ACC112 (cell line): ENCODE data around the gene TSHR.
"Not testable (repeated sequence)": the region's sequence is repeated elsewhere in the genome, so short reads cannot be mapped to it uniquely, and the experiment has no call there.

Experiments used
- H2AFZ ChIP-seq: fragments of 200-600 bp; sonication (generic); one replicate; pipeline ENCODE4 v1.6.0; 2017; ENCODE audit warnings: antibody characterized with exemption, low read length; ENCODE audit not compliant: unreplicated experiment
- H3K27ac ChIP-seq: fragments of 200-600 bp; sonication (generic); 2 replicates; pipeline ENCODE4 v1.5.1; 2014; ENCODE audit warnings: low read depth, mild to moderate bottlenecking, antibody characterized with exemption, low read length, moderate library complexity
- H3K27me3 ChIP-seq: fragments of 200-600 bp; sonication (generic); 2 replicates; pipeline ENCODE4 v1.6.1; 2014; ENCODE audit warnings: mild to moderate bottlenecking, antibody characterized with exemption, low read length, moderate library complexity, mixed read lengths; ENCODE audit not compliant: insufficient read depth
- H3K36me3 ChIP-seq: fragments of 200-600 bp; sonication (generic); 2 replicates; pipeline ENCODE4 v1.6.1; 2016; ENCODE audit warnings: mild to moderate bottlenecking, antibody characterized with exemption, low read length, moderate library complexity, mixed read lengths; ENCODE audit not compliant: insufficient read depth
- H3K4me1 ChIP-seq: fragments of 200-600 bp; sonication (generic); one replicate; pipeline ENCODE4 v1.6.1; 2016; ENCODE audit warnings: low read length, mixed read lengths; ENCODE audit not compliant: insufficient read depth, unreplicated experiment, control insufficient read depth
- H3K4me3 ChIP-seq: fragments of 200-600 bp; sonication (generic); 2 replicates; pipeline ENCODE4 v1.5.1; 2014; ENCODE audit warnings: mild to moderate bottlenecking, low read depth, low read length
- H3K79me2 ChIP-seq: fragments of 200-600 bp; sonication (generic); one replicate; pipeline ENCODE4 v1.6.0; 2016; ENCODE audit warnings: low read length; ENCODE audit not compliant: control insufficient read depth, unreplicated experiment, insufficient read depth

TSHR gene

DNA sequence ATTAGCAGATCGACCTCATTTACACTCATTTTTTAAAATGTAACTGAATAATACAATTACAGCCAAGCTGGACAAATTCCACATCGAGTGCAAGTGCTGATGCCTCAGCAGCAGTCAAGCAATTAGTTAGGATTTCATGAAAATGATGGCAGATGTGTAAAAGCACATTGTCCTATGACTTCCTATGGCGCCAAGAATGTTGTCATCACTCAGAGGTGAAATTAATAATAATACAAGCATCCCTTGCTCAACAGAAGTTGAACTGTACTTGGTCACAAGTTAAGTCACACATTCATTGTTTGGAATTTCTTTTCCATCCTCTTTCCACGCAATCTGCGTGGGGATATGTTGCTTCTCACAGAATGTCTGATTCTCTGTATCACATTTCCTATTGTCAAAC is 148.0 kb downstream of the TSHR start:
- no peak overlapping the region for H2AFZ ChIP-seq
- no peaks in the 10 kb centered on the region for H3K79me2 ChIP-seq
- H3K4me1 ChIP-seq, result no peaks in the 10 kb centered on the region
- no peak overlapping the region for H3K27ac ChIP-seq
- no peak overlapping the region for H3K4me3 ChIP-seq
- no peaks in the 10 kb centered on the region for H3K36me3 ChIP-seq
- H3K27me3 ChIP-seq, result peaks cover 9% of the 10 kb centered on the region; the same call in 1 of the 2 replicates

DNA sequence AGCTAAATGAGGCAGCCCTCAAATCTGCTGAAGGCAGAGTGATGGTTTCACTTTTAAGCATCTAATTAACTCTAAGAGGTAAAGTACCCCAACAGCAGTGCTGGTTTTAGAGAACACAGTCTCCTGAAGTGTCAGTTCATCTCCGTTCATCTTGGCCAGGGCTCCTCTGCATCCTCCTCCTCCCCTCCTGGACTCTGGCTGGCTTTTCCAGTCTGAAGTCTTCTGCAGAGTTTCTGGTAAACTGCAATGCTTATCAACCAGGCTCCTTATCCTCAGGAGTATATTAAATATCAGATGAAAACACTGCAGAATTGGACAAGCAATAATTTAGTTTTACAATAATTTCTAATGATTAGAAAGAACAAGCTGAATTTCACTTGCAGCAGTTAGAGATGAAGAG is 150.0 kb downstream of the TSHR start:
- H3K79me2 ChIP-seq, result no peaks in the 10 kb centered on the region
- H3K36me3 ChIP-seq, result no peaks in the 10 kb centered on the region
- no peaks in the 10 kb centered on the region for H3K4me1 ChIP-seq
- no peak overlapping the region for H2AFZ ChIP-seq
- no peak overlapping the region for H3K27ac ChIP-seq
- no peak overlapping the region for H3K4me3 ChIP-seq
- peaks cover 3% of the 10 kb centered on the region; the same call in 1 of the 2 replicates for H3K27me3 ChIP-seq

DNA sequence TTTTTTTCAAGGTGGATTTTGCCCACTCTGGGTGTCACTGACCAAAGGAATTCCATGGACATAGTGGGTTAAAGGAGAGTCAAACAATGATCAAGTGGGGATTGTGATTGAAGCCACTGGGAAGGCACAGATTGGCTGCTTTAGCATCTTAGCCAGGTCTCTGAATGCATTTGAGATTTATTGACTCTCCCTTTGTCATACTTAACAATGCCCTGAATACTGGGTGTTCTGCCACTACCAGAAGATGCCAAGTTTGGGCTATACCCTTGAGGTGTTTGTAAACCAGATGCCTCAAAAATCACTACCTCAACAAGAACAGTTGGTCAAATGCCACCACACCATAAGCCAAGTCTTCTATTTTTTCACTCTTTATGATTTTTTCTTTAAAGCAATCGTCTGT is 150.5 kb downstream of the TSHR start:
- Histone ChIP-seq H3K4me3 (no peak overlapping the region), H3K79me2 (no peaks in the 10 kb centered on the region), H3K27ac (no peak overlapping the region), H3K4me1 (no peaks in the 10 kb centered on the region), H3K27me3 (peaks cover 3% of the 10 kb centered on the region; the same call in 1 of the 2 replicates), H2AFZ (no peak overlapping the region), H3K36me3 (no peaks in the 10 kb centered on the region)

DNA sequence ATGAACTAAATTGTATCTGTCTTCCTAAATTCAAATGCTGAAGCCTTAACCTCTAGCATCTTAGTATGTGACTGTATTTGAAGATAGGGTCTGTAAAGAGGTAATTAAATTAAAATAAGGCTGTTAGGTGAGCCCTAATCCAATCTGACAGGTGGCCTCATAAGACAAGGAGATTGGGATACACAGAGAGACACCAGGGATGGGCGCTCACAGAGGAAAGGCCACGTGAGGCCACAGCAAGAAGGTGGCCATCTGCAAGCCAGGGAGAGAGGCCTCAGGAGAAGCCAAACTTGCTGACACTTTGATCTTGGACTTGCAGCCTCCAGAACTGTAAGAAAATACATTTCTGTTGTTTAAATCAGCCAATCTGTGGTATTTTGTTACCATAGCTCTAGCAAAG is 154.8 kb downstream of the TSHR start:
- Histone ChIP-seq H3K79me2 (no peaks in the 10 kb centered on the region), H3K4me1 (no peaks in the 10 kb centered on the region), H3K36me3 (no peaks in the 10 kb centered on the region), H3K27ac (no peak overlapping the region), H3K27me3 (no peaks in the 10 kb centered on the region), H2AFZ (no peak overlapping the region), H3K4me3 (no peak overlapping the region)

DNA sequence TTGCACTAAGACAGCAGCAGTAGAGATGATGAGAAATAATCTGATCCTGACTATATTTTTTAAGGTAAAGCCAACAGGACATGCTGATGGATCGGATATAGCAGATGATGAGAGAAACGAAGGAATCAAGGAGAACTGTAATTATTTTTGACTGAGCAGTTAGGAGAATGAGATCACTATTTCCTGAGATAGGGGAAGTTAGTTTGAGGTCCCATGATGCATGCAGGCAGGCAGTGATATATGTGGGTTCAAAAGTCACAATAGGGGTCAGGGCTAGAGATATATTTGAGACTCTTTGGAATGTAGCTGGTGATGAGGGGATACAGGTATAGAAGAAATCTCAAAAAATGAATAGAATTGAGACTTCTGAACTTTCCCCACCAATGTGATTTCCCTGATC is 157.8 kb downstream of the TSHR start:
- H3K79me2 ChIP-seq, result no peaks in the 10 kb centered on the region

DNA sequence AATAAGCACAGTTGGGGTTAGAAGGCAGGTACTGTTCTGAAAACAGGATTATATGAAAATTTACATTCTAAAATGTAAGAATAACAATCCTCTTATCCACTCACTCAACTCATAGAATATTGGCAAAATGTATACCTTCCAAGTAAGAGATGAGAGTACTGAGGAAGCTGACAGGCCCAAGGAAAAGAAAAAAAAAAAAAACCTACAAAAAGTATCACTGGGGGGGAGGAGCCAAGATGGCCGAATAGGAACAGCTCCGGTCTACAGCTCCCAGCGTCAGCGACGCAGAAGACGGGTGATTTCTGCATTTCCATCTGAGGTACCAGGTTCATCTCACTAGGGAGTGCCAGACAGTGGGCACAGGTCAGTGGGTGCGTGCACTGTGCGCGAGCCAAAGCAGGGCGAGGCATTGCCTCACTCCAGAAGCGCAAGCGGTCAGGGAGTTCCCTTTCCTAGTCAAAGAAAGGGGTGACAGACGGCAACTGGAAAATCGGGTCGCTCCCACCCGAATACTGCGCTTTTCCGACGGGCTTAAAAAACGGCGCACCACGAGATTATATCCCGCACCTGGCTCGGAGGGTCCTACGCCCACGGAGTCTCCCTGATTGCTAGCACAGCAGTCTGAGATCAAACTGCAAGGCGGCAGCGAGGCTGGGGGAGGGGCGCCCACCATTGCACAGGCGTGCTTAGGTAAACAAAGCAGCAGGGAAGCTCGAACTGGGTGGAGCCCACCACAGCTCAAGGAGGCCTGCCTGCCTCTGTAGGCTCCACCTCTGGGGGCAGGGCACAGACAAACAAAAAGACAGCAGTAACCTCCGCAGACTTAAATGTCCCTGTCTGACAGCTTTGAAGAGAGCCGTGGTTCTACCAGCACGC is 158.8 kb downstream of the TSHR start:
- not testable (repeated sequence) for H3K4me3 ChIP-seq, H2AFZ ChIP-seq, H3K79me2 ChIP-seq, H3K27ac ChIP-seq, H3K36me3 ChIP-seq, H3K4me1 ChIP-seq, H3K27me3 ChIP-seq

More for the DNA sequence above, 157.8 kb downstream of the TSHR start:
- no peak overlapping the region for H3K4me3 ChIP-seq
- H3K27me3 ChIP-seq, result no peaks in the 10 kb centered on the region
- no peak overlapping the region for H2AFZ ChIP-seq
- no peak overlapping the region for H3K27ac ChIP-seq
- H3K36me3 ChIP-seq, result no peaks in the 10 kb centered on the region
- H3K4me1 ChIP-seq, result no peaks in the 10 kb centered on the region

DNA sequence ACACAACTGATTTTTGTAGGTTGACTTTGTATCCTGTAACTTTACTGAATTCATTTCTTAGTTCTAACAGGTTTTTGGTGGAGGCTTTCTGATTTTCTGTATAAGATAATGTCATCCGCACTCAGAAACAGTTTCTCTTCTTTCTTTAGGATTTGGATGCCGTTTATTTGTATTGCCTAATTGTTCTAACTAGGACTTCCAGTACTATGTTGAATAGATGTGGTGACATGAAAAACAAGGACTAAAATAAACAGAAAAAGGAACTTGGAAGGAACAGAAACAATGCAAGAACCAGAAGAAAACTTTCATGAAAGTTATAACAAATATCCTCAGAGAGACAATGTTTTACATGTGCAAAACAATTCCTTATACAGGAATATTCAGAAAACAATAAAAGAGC is 165.1 kb downstream of the TSHR start:
- no peak overlapping the region for H2AFZ ChIP-seq
- no peak overlapping the region for H3K4me3 ChIP-seq
- H3K4me1 ChIP-seq, result no peaks in the 10 kb centered on the region
- H3K27ac ChIP-seq, result no peak overlapping the region
- no peaks in the 10 kb centered on the region for H3K36me3 ChIP-seq
- no peaks in the 10 kb centered on the region for H3K79me2 ChIP-seq
- no peaks in the 10 kb centered on the region for H3K27me3 ChIP-seq

DNA sequence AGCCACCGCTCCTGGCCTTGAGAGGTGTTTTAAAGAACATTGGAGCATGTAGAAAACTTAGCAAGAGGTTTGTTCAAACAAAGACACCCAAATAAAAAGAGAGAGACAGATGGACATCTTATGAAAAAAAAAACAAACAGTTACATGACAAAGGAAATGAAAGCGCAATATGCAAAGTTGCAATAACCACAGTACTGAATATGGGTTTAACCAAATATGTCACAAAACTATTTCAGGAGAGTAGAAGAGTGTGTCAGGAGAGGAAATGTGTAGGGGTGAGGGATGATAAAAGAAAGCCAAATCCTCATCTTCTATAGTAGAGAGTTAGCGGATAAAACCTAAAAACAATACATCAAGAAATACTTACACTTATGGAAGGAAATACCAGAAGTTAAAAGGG is 166.9 kb downstream of the TSHR start:
- no peak overlapping the region for H2AFZ ChIP-seq
- no peak overlapping the region for H3K27ac ChIP-seq
- H3K4me1 ChIP-seq, result no peaks in the 10 kb centered on the region
- H3K36me3 ChIP-seq, result no peaks in the 10 kb centered on the region
- no peaks in the 10 kb centered on the region for H3K27me3 ChIP-seq
- no peak overlapping the region for H3K4me3 ChIP-seq
- H3K79me2 ChIP-seq, result no peaks in the 10 kb centered on the region

DNA sequence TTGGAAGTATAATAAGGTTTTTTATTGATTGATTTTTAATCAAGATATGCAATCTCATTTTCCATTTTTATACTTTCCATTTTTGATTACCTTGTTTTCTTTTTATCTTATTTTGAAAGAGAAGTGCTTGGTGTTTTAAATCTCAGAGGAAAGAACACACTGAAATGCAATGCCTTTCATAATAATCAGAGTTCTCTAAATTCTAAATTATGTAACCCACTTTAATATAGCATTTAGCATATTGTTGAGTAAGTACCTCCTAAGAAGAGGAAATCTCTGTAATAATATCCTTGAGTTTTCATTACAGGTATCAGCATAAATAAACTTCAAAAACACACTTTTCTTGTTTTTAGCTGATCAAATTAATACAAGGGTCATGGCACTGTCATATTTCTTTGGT is 168.4 kb downstream of the TSHR start:
- H3K4me3 ChIP-seq, result no peak overlapping the region
- H3K36me3 ChIP-seq, result no peaks in the 10 kb centered on the region
- no peaks in the 10 kb centered on the region for H3K27me3 ChIP-seq
- no peaks in the 10 kb centered on the region for H3K4me1 ChIP-seq
- H3K27ac ChIP-seq, result no peak overlapping the region
- no peaks in the 10 kb centered on the region for H3K79me2 ChIP-seq
- no peak overlapping the region for H2AFZ ChIP-seq

DNA sequence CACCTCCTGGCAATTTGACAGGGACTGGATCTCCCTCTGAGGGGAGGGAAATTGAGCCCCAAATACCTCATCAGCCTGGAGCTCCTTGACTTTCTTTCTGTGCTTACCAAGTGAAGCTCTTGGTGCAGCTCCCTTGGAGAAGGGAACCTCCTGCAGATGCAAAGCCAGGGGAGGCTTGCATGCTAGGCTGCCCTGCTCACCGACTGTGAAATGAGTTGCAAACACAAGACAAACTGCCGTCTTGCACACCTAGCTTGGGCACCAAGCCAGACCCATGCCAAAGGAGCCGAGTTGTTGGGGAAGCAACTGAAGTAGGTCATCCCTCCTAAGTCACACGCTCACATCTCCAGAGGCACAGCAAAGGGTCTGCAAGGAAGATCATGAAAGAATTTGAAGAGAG is 170.1 kb downstream of the TSHR start:
- Histone ChIP-seq H2AFZ (no peak overlapping the region), H3K27me3 (no peaks in the 10 kb centered on the region), H3K4me1 (no peaks in the 10 kb centered on the region), H3K4me3 (no peak overlapping the region), H3K36me3 (no peaks in the 10 kb centered on the region), H3K79me2 (no peaks in the 10 kb centered on the region), H3K27ac (no peak overlapping the region)

DNA sequence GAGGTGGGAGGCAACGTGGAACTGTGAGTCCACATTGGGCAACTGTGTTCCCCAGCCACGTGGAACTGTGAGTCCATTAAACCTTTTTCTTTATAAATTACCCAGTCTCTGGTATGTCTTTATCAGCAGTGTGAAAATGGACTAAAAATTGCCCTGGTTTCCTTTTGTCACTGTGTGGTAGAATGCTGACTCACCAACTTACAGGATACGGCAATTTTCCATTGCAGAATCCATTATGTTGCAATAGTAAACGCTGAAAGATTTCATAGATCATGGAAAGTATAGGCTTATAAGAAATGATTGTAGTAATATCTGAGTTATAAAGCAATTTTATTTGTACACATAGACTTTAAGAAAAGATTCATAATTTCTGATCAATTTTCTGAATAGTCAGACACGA is 172.4 kb downstream of the TSHR start:
- H3K4me3 ChIP-seq, result no peak overlapping the region
- no peaks in the 10 kb centered on the region for H3K4me1 ChIP-seq
- H3K79me2 ChIP-seq, result no peaks in the 10 kb centered on the region
- H3K27ac ChIP-seq, result peak overlapping the region; percentile 29; the same call in 1 of the 2 replicates
- no peaks in the 10 kb centered on the region for H3K27me3 ChIP-seq
- no peak overlapping the region for H2AFZ ChIP-seq
- H3K36me3 ChIP-seq, result no peaks in the 10 kb centered on the region
